Brain microvascular endothelial cell (primary cell): Measurements from ENCODE around the gene RPS8.
"Not testable (repeated sequence)": the region's sequence is repeated elsewhere in the genome, so short reads cannot be mapped to it uniquely, and the experiment has no call there.

Experiments
- DNase-seq: peaks from one replicate; pipeline ENCODE4 v3.0.0-alpha.2; 2020
- H3K27ac ChIP-seq: fragments of 250-450 bp; sonication (Bioruptor Pico); 2 replicates; pipeline ENCODE4 v1.5.1; 2020; ENCODE audit warnings: mild to moderate bottlenecking, moderate library complexity
- H3K27me3 ChIP-seq: fragments of 250-450 bp; sonication (Bioruptor Pico); replicated peaks from 2 replicates; pipeline ENCODE4 v1.5.1; 2020; ENCODE audit warnings: mild to moderate bottlenecking
- H3K36me3 ChIP-seq: fragments of 250-450 bp; sonication (Bioruptor Pico); replicated peaks from 2 replicates; pipeline ENCODE4 v1.5.1; 2020; ENCODE audit warnings: mild to moderate bottlenecking
- H3K4me3 ChIP-seq: 2 replicates; pipeline ENCODE4 v1.5.1; 2011; ENCODE audit warnings: low read depth, mild to moderate bottlenecking, control low read depth, low read length, moderate library complexity
- CTCF ChIP-seq: IDR thresholded peaks from 2 replicates; pipeline ENCODE4 v1.5.1; 2011; ENCODE audit warnings: low read depth, mild to moderate bottlenecking, moderate library complexity, low read length, control low read depth, inconsistent platforms; ENCODE audit errors: missing control alignments
- in situ Hi-C: cut with HindIII; loops from 2 replicates; pipeline ENCODE4 v1.10.0; 2017; ENCODE audit warnings: low sequenced_read_pairs, low pct_ligation_motif_present

Gene RPS8

GRCh38 chr1:44790968-44791801, 15.8 kb downstream of the RPS8 start:
- in situ Hi-C loops: no loop called here

GRCh38 chr1:44792736-44793502, 17.6 kb downstream of the RPS8 start:
- Histone ChIP-seq H3K27ac (no peak overlapping the region), H3K36me3 (no peaks in the 10 kb centered on the region), H3K27me3 (no peaks in the 10 kb centered on the region), H3K4me3 (no peak overlapping the region)
- no peak for DNase-seq
- TF ChIP-seq CTCF: no peak
- in situ Hi-C loops: no loop called here

More at GRCh38 chr1:44790968-44791801, 15.8 kb downstream of the RPS8 start:
- Histone ChIP-seq H3K4me3 (no peak overlapping the region), H3K36me3 (no peaks in the 10 kb centered on the region), H3K27me3 (no peaks in the 10 kb centered on the region), H3K27ac (no peak overlapping the region)
- TF ChIP-seq CTCF: no peak
- DNase-seq: no peak

GRCh38 chr1:44797886-44798285, 22.5 kb downstream of the RPS8 start:
- H3K27ac ChIP-seq, H3K4me3 ChIP-seq, DNase-seq, in situ Hi-C loops, H3K27me3 ChIP-seq: not testable (repeated sequence)
- H3K36me3 ChIP-seq: peaks cover 16% of the 10 kb centered on the region

GRCh38 chr1:44798481-44799365, 23.4 kb downstream of the RPS8 start:
- in situ Hi-C loops: no loop called here
- Histone ChIP-seq H3K27me3 (no peaks in the 10 kb centered on the region), H3K36me3 (peaks cover 25% of the 10 kb centered on the region), H3K4me3 (no peak overlapping the region), H3K27ac (no peak overlapping the region)
- DNase-seq: no peak
- TF ChIP-seq CTCF: no peak

GRCh38 chr1:44799770-44800584, 24.6 kb downstream of the RPS8 start, which contains the start of gene PLK3:
TSS of gene PLK3 (plus strand) at chr1:44800377. CDS start at chr1:44800464, 87 bp downstream.
- Histone ChIP-seq H3K27ac (peak within 1 kb of the TSS; percentile 83), H3K36me3 (peaks cover 34% of the 10 kb centered on the region), H3K27me3 (no peaks in the 10 kb centered on the region), H3K4me3 (peak within 1 kb of the TSS; percentile 88)
- in situ Hi-C loops: no loop called here
- peak; percentile 94 for TF ChIP-seq CTCF
- peak; percentile 96 for DNase-seq
